ENCODE data around the gene MATCAP1. TPM values are rescaled to one million over a fixed set of nuclear protein-coding genes. Genes with fewer than 3 reads are reported as not detected.

MATCAP1 gene
- total and polyA plus RNA-seq, 2 of the 13 experiments (the other 11 are each of a cell fraction or from before 2014, with no cell fraction given): 11.2 to 24.5 TPM

GRCh38 chr16:67177743-67178699 lies 5.7 kb downstream of the MATCAP1 start (continued):
- TF ChIP-seq AKNA (CRISPR knock-in tag; IDR thresholded peaks at IDR 0.05; ENCODE audit: borderline replicate concordance) (no peak), TBL1XR1 (IDR thresholded peaks at IDR 0.05; ENCODE audit: borderline replicate concordance, low read length, partially characterized antibody) (no peak), FOSL2 (CRISPR knock-in tag; IDR thresholded peaks at IDR 0.05) (no peak), GTF2F1 (IDR thresholded peaks at IDR 0.05; ENCODE audit: low read length) (no peak), ZNF44 (CRISPR knock-in tag; IDR thresholded peaks at IDR 0.05) (no peak; the same call in 1 of the 2 replicates), ZNF790 (CRISPR knock-in tag; IDR thresholded peaks at IDR 0.05; ENCODE audit: borderline replicate concordance) (no peak; the same call in 1 of the 2 replicates), NFE2L1 (CRISPR knock-in tag; IDR thresholded peaks at IDR 0.05; ENCODE audit: borderline replicate concordance) (no peak), STAT6 (CRISPR knock-in tag; IDR thresholded peaks at IDR 0.05; ENCODE audit: borderline replicate concordance) (no peak), ZNF382 (CRISPR knock-in tag; IDR thresholded peaks at IDR 0.05; ENCODE audit: borderline replicate concordance) (no peak), ZSCAN21 (CRISPR knock-in tag; IDR thresholded peaks at IDR 0.05; ENCODE audit: borderline replicate concordance) (peak; percentile 82; the same call in 1 of the 2 replicates), ZNF446 (CRISPR knock-in tag; IDR thresholded peaks at IDR 0.05) (no peak), ZNF34 (CRISPR knock-in tag; IDR thresholded peaks at IDR 0.05; ENCODE audit: borderline replicate concordance) (0 out of 2 replicates have a peak, but pooled peaks have one; percentile 76), SIX1 (CRISPR knock-in tag; IDR thresholded peaks at IDR 0.05; ENCODE audit: borderline replicate concordance) (no peak), NFE2 (CRISPR knock-in tag; IDR thresholded peaks at IDR 0.05) (no peak), ZNF550 (CRISPR knock-in tag; IDR thresholded peaks at IDR 0.05; ENCODE audit: borderline replicate concordance) (0 out of 2 replicates have a peak, but pooled peaks have one; percentile 47), MAFG (CRISPR knock-in tag; IDR thresholded peaks at IDR 0.05) (no peak), ATF2 (CRISPR knock-in tag; IDR thresholded peaks at IDR 0.05) (no peak), RARA (CRISPR knock-in tag; IDR thresholded peaks at IDR 0.05) (no peak), PHF21A (CRISPR knock-in tag; IDR thresholded peaks at IDR 0.05) (no peak), PLRG1 (conservative IDR thresholded peaks at IDR 0.05) (no peak), ZFP1 (CRISPR knock-in tag; IDR thresholded peaks at IDR 0.05) (no peak)

All from HepG2 (cell line).